Ectodermal cell (in vitro differentiated cells): ENCODE results near the gene FLNA.
A peak's percentile ranks its signal among the peaks of the same experiment; 100 is the strongest.
"Not testable (repeated sequence)": the region's sequence is repeated elsewhere in the genome, so short reads cannot be mapped to it uniquely, and the experiment has no call there.

Source experiments
- H3K27ac ChIP-seq: 2 replicates; pipeline ENCODE4 v1.7.0; 2013; ENCODE audit warnings: mild to moderate bottlenecking, low read depth, low read length; ENCODE audit not compliant: insufficient read depth, poor library complexity, severe bottlenecking
- H3K27me3 ChIP-seq: 2 replicates; pipeline ENCODE4 v1.7.0; 2013; ENCODE audit warnings: mild to moderate bottlenecking, low read length; ENCODE audit not compliant: insufficient read depth, control insufficient read depth, poor library complexity, severe bottlenecking
- H3K36me3 ChIP-seq: one replicate; pipeline ENCODE4 v1.7.0; 2013; ENCODE audit warnings: low read length; ENCODE audit not compliant: control insufficient read depth, insufficient read depth
- H3K4me1 ChIP-seq: one replicate; pipeline ENCODE4 v1.7.0; 2013; ENCODE audit warnings: low read length; ENCODE audit not compliant: control insufficient read depth, insufficient read depth
- H3K4me3 ChIP-seq: 2 replicates; pipeline ENCODE4 v1.7.0; 2013; ENCODE audit warnings: low read depth, low read length, control low read depth; ENCODE audit not compliant: insufficient read depth
- H3K9me3 ChIP-seq: 2 replicates; pipeline ENCODE4 v1.7.0; 2013; ENCODE audit warnings: mild to moderate bottlenecking, low read length, moderate library complexity; ENCODE audit not compliant: control insufficient read depth
- WGBS, 2 experiments: methylation state at CpG; one replicate each; pipeline ENCODE4 v1.1.7; 2013; ENCODE audit warnings: missing lambda C conversion rate in 2 of 2; 5-methylcytosine and 5-hydroxymethylcytosine counted together

Gene FLNA

GRCh38 chrX:154409222-154409871 is 34.9 kb upstream of the FLNA start, which contains the start of gene DNASE1L1:
Gene DNASE1L1 (minus strand): TSS chrX:154409254. CDS start chrX:154405568, 3,686 bp downstream.
- Histone ChIP-seq H3K36me3 (no peaks in the 10 kb centered on the region), H3K9me3 (no peaks in the 10 kb centered on the region), H3K27ac (no peak within 1 kb of the TSS), H3K4me3 (peak within 1 kb of the TSS; percentile 13), H3K27me3 (no peaks in the 10 kb centered on the region), H3K4me1 (peaks cover 4% of the 10 kb centered on the region)
- 16 to 18% methylated on average over 26 of the region's 26 CpGs for WGBS, 2 experiments

GRCh38 chrX:154408659-154409221 is 34.3 kb upstream of the FLNA start:
- Histone ChIP-seq H3K9me3 (no peaks in the 10 kb centered on the region), H3K36me3 (no peaks in the 10 kb centered on the region), H3K4me3 (peak overlapping the region; percentile 13), H3K27me3 (no peaks in the 10 kb centered on the region), H3K27ac (no peak overlapping the region), H3K4me1 (peaks cover 4% of the 10 kb centered on the region)
- 53 to 55% methylated on average over 10 of the region's 10 CpGs for WGBS, 2 experiments

- Histone ChIP-seq H3K4me3 (no peak overlapping the region), H3K27me3 (no peaks in the 10 kb centered on the region), H3K4me1 (no peaks in the 10 kb centered on the region), H3K9me3 (no peaks in the 10 kb centered on the region), H3K27ac (no peak overlapping the region), H3K36me3 (peaks cover 7% of the 10 kb centered on the region)
- WGBS, 2 experiments = 92 to 96% methylated on average over 16 of the region's 16 CpGs
These were observed 30.3 kb upstream of the FLNA start for GRCh38 chrX:154404625-154405192.

GRCh38 chrX:154403858-154404257 is 29.4 kb upstream of the FLNA start:
- Histone ChIP-seq H3K4me1 (no peaks in the 10 kb centered on the region), H3K27me3 (no peaks in the 10 kb centered on the region), H3K9me3 (no peaks in the 10 kb centered on the region), H3K4me3 (no peak overlapping the region), H3K27ac (no peak overlapping the region), H3K36me3 (peaks cover 12% of the 10 kb centered on the region)
- 97 to 100% methylated on average over 3 to 4 of the region's 4 CpGs for WGBS, 2 experiments

- no peaks in the 10 kb centered on the region for H3K27me3 ChIP-seq
- no peak overlapping the region for H3K27ac ChIP-seq
- no peaks in the 10 kb centered on the region for H3K9me3 ChIP-seq
- no peaks in the 10 kb centered on the region for H3K4me1 ChIP-seq
- WGBS, 2 experiments = 92% methylated on average over 10 of the region's 10 CpGs
- H3K4me3 ChIP-seq = no peak overlapping the region
- H3K36me3 ChIP-seq = peaks cover 12% of the 10 kb centered on the region
These were observed 28.8 kb upstream of the FLNA start for GRCh38 chrX:154403192-154403591.

GRCh38 chrX:154402622-154403127 is 28.2 kb upstream of the FLNA start:
- Histone ChIP-seq H3K9me3 (no peaks in the 10 kb centered on the region), H3K4me1 (no peaks in the 10 kb centered on the region), H3K36me3 (peaks cover 12% of the 10 kb centered on the region), H3K27ac (no peak overlapping the region), H3K4me3 (no peak overlapping the region), H3K27me3 (no peaks in the 10 kb centered on the region)
- WGBS, 2 experiments = 88 to 89% methylated on average over 19 of the region's 19 CpGs

GRCh38 chrX:154401918-154402621 is 27.6 kb upstream of the FLNA start:
- H3K27me3 ChIP-seq = no peaks in the 10 kb centered on the region
- no peaks in the 10 kb centered on the region for H3K9me3 ChIP-seq
- H3K27ac ChIP-seq = no peak overlapping the region
- peaks cover 12% of the 10 kb centered on the region for H3K36me3 ChIP-seq
- WGBS, 2 experiments = 77 to 80% methylated on average over 4 to 6 of the region's 6 CpGs
- H3K4me1 ChIP-seq = no peaks in the 10 kb centered on the region
- H3K4me3 ChIP-seq = no peak overlapping the region

- Histone ChIP-seq H3K36me3 (peaks cover 12% of the 10 kb centered on the region), H3K4me1 (no peaks in the 10 kb centered on the region), H3K9me3 (no peaks in the 10 kb centered on the region), H3K27ac (no peak overlapping the region), H3K4me3 (no peak overlapping the region), H3K27me3 (no peaks in the 10 kb centered on the region)
- WGBS, 2 experiments = 77 to 84% methylated on average over 6 of the region's 6 CpGs
These were observed 26.8 kb upstream of the FLNA start for GRCh38 chrX:154401045-154401799.

- not testable (repeated sequence) for H3K27me3 ChIP-seq, H3K4me1 ChIP-seq, H3K9me3 ChIP-seq, H3K4me3 ChIP-seq, H3K27ac ChIP-seq
- H3K36me3 ChIP-seq = peaks cover 12% of the 10 kb centered on the region
- 94 to 95% methylated on average over 4 to 5 of the region's 6 CpGs for WGBS, 2 experiments
These were observed 26.0 kb upstream of the FLNA start for GRCh38 chrX:154400369-154400817.
